Parathyroid adenoma (tissue), 2 donors: ENCODE measurements around the gene KLRC4.
"Not testable (repeated sequence)": the region's sequence is repeated elsewhere in the genome, so short reads cannot be mapped to it uniquely, and the experiment has no call there.

Experiments used
- H2AFZ ChIP-seq: fragments of 300-600 bp; sonication (generic); one replicate; pipeline ENCODE4 v1.7.0; 2017; ENCODE audit warnings: antibody characterized with exemption, mild to moderate bottlenecking
- H3K27ac ChIP-seq: fragments of 300-600 bp; sonication (generic); one replicate; pipeline ENCODE4 v1.7.0; 2017
- H3K27me3 ChIP-seq: fragments of 300-600 bp; sonication (generic); one replicate; pipeline ENCODE4 v1.7.0; 2017; ENCODE audit warnings: low read length; ENCODE audit not compliant: control insufficient read depth, insufficient read depth
- H3K36me3 ChIP-seq: fragments of 300-600 bp; sonication (generic); one replicate; pipeline ENCODE4 v1.7.0; 2017; ENCODE audit warnings: low read length; ENCODE audit not compliant: control insufficient read depth, insufficient read depth
- H3K4me1 ChIP-seq: fragments of 300-600 bp; sonication (generic); one replicate; pipeline ENCODE4 v1.7.0; 2017; ENCODE audit warnings: control low read depth
- H3K4me2 ChIP-seq: fragments of 300-600 bp; sonication (generic); one replicate; pipeline ENCODE4 v1.7.0; 2017; ENCODE audit warnings: low read length
- H3K4me3 ChIP-seq: fragments of 300-600 bp; sonication (generic); one replicate; pipeline ENCODE4 v1.7.0; 2017; ENCODE audit warnings: low read depth, low read length
- H3K79me2 ChIP-seq: fragments of 300-600 bp; sonication (generic); one replicate; pipeline ENCODE4 v1.7.0; 2017; ENCODE audit warnings: control low read depth
- H3K9ac ChIP-seq: fragments of 300-600 bp; sonication (generic); one replicate; pipeline ENCODE4 v1.7.0; 2017; ENCODE audit warnings: mild to moderate bottlenecking
- H3K9me3 ChIP-seq: fragments of 300-600 bp; sonication (generic); one replicate; pipeline ENCODE4 v1.7.0; 2017; ENCODE audit warnings: low read length; ENCODE audit not compliant: control insufficient read depth
- TF ChIP-seq, protein P1 (sequence below): fragments of 300-600 bp; sonication (generic); IDR thresholded peaks from one replicate; pipeline ENCODE4 v1.7.0; 2017; ENCODE audit warnings: antibody characterized with exemption, mild to moderate bottlenecking
- donor health status: primary hyperparathyroidism.

Gene KLRC4

DNA sequence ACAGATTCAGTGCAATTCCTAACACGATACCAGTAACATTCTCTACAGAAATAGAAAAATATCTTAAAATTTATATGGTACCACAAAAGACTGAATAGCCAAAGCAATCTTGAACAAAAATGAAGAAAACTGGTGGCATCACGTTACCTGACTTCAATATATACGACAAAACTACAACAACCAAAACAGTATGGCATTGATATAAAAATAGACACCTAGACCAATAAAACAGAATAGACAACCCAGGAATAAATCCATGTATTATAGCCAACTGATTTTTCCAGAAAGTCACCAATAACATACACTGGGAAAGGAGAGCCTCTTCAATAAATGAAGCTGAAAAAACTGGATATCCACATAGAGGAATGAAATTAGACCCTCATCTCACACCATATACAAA lies 25.4 kb downstream of the KLRC4 start:
- no peak overlapping the region for H3K4me3 ChIP-seq
- TF ChIP-seq, protein P1, sequence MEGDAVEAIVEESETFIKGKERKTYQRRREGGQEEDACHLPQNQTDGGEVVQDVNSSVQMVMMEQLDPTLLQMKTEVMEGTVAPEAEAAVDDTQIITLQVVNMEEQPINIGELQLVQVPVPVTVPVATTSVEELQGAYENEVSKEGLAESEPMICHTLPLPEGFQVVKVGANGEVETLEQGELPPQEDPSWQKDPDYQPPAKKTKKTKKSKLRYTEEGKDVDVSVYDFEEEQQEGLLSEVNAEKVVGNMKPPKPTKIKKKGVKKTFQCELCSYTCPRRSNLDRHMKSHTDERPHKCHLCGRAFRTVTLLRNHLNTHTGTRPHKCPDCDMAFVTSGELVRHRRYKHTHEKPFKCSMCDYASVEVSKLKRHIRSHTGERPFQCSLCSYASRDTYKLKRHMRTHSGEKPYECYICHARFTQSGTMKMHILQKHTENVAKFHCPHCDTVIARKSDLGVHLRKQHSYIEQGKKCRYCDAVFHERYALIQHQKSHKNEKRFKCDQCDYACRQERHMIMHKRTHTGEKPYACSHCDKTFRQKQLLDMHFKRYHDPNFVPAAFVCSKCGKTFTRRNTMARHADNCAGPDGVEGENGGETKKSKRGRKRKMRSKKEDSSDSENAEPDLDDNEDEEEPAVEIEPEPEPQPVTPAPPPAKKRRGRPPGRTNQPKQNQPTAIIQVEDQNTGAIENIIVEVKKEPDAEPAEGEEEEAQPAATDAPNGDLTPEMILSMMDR: no peak
- H3K9me3 ChIP-seq: no peaks in the 10 kb centered on the region
- H3K36me3 ChIP-seq: no peaks in the 10 kb centered on the region
- no peaks in the 10 kb centered on the region for H3K27me3 ChIP-seq
- H3K79me2 ChIP-seq: no peaks in the 10 kb centered on the region
- H3K27ac ChIP-seq: no peak overlapping the region
- H3K4me1 ChIP-seq: no peaks in the 10 kb centered on the region
- no peak overlapping the region for H3K4me2 ChIP-seq
- no peak overlapping the region for H2AFZ ChIP-seq
- H3K9ac ChIP-seq: no peak overlapping the region

DNA sequence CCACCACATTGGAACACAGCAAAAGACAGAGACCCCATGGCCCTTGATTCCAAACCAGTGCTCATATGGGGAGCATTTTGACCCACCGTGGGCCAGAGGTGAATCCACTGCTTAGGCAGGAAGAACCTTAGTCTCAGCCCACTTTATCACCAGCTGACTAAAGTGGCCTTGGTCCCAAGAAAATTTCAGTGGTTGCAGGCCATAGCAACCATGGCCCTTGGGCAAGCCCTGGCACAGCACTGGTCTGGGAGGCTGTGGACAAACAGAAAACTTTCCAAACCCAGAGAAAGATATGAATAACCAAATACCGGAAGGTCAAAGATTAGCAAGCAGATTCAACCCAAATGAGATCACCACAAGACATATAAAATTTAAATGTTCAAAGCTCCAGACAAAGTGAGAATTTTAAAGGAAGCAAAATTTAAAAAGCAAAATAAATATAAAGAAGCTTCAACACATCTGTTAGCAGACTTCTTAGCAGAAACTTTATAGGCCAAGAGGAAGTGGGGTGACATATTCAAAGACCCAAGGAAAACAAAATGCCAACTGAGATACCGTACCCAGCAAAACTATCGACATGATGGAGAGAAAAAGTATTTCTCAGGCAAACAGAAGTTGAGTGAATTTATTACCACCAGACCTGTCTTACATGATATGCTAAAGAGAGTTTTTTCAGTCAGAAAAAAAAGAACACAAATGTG lies 27.5 kb downstream of the KLRC4 start:
- Histone ChIP-seq H3K9me3 (no peaks in the 10 kb centered on the region), H3K4me1 (no peaks in the 10 kb centered on the region), H3K9ac (no peak overlapping the region), H3K27me3 (no peaks in the 10 kb centered on the region), H3K27ac (no peak overlapping the region), H2AFZ (no peak overlapping the region), H3K79me2 (no peaks in the 10 kb centered on the region), H3K4me2 (no peak overlapping the region), H3K36me3 (no peaks in the 10 kb centered on the region), H3K4me3 (no peak overlapping the region)
- TF ChIP-seq, protein P1: no peak

DNA sequence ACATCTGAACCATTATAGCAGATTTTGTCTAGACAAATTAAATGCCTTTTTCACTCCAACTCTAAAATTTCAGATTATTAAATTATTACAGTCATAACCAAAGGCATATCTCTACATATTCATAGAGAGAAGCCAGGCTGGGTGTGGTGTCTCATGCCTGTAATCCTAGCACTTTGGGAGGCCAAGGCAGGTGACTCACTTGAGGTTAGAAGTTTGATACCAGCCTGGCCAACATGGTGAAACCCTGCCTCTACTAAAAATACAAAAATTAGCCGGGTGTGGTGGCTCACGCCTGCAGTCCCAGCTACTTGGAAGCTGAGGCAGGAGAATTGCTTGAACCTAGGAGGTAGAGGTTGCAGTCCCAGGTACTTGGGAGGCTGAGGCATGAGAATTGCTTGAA lies 30.8 kb downstream of the KLRC4 start:
- not testable (repeated sequence) for H3K79me2 ChIP-seq, H3K36me3 ChIP-seq, H3K27ac ChIP-seq

DNA sequence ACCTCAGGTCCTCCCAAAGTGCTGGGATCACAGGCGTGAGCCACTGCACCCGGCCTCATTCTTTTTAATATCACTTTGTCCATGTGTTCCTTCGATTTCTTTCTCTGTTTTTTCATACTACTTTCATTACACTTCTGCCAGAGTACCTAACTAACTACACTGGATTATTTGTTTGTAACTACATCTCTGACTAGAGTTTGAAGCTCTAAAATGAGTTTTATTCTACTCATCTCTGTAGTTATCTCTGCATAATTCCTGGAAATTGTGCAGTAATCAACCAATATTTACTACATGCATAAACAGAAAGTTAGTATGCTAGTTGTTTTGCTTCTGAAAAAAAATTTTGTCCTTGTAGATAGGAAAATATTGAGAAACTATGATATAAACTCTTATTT lies 34.9 kb downstream of the KLRC4 start:
- H3K9me3 ChIP-seq: no peaks in the 10 kb centered on the region
- H2AFZ ChIP-seq: no peak overlapping the region
- no peak overlapping the region for H3K4me2 ChIP-seq
- no peaks in the 10 kb centered on the region for H3K4me1 ChIP-seq
- H3K9ac ChIP-seq: no peak overlapping the region
- no peak overlapping the region for H3K27ac ChIP-seq
- H3K79me2 ChIP-seq: no peaks in the 10 kb centered on the region
- H3K36me3 ChIP-seq: no peaks in the 10 kb centered on the region
- no peaks in the 10 kb centered on the region for H3K27me3 ChIP-seq
- no peak overlapping the region for H3K4me3 ChIP-seq
- TF ChIP-seq, protein P1: no peak

More for the DNA sequence above, 30.8 kb downstream of the KLRC4 start:
- H2AFZ ChIP-seq, H3K9me3 ChIP-seq, H3K4me1 ChIP-seq, H3K4me2 ChIP-seq, H3K4me3 ChIP-seq, H3K27me3 ChIP-seq, H3K9ac ChIP-seq: not testable (repeated sequence)

DNA sequence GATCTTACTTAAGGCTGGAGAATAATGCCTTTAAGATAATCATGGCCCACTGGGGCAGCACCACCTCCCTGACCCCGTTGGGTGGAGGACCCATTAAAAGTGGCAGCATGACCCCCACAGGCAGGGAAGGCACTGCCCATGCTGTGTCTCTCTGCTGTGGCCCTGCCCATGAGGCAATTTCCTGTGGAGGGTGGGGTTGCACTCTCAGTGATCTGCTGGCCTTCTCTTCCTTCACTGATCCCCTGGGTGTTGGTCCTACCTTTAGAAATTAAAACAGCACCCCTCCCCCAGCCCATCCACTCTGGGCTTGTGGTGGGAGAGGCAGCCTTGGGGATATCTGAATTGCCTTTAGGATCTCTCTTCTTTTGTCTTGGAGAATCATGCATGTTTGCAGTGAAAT lies 37.0 kb downstream of the KLRC4 start:
- Histone ChIP-seq H3K27me3 (no peaks in the 10 kb centered on the region), H3K4me2 (no peak overlapping the region), H3K9me3 (no peaks in the 10 kb centered on the region), H3K36me3 (no peaks in the 10 kb centered on the region), H3K27ac (no peak overlapping the region), H2AFZ (no peak overlapping the region), H3K4me1 (peaks cover 1% of the 10 kb centered on the region), H3K4me3 (no peak overlapping the region), H3K79me2 (no peaks in the 10 kb centered on the region), H3K9ac (no peak overlapping the region)
- TF ChIP-seq, protein P1: no peak

DNA sequence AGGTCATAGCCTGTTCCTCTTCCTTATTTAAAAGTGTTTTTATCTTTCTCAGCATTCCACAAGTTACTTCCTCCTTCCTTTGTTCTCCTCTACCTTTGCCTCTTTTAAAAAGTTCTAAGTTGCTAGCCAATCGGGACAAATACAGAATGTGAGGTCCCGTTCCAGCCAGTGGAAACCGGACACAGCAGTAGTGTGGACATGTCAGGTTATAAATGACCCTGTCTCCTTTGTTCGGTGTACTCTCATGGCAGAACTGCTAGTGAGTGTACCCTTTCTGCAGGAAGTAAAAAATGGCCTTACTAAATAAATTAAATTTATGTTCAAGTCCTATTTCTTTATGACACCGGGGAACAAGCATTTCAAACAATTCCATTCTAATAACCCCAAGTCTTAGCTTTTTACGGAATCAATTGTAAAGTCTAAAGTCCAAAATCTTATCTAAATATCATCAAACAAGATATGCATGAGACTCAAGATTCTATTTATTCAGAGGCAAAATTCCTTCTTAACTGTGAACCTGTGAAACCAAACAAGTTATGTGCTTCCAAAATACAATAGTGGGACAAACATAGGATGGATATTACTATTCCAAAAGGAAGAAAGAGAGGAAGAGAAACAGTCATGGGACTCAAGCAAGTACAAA lies 37.5 kb downstream of the KLRC4 start:
- not testable (repeated sequence) for H3K9me3 ChIP-seq, H3K27ac ChIP-seq, H3K79me2 ChIP-seq, H2AFZ ChIP-seq, H3K36me3 ChIP-seq, H3K4me2 ChIP-seq, H3K4me1 ChIP-seq, H3K27me3 ChIP-seq, H3K4me3 ChIP-seq, H3K9ac ChIP-seq
